D721Med (cell line): ENCODE data around the gene LIMS2.

Experiments
- DNase-seq: peaks from one replicate; pipeline ENCODE4 v3.0.0; 2011; ENCODE audit warnings: low spot score; ENCODE audit not compliant: insufficient read length
- FAIRE-seq: peaks from 2 replicates; lab custom pipeline; 2011; peaks lifted over from hg19 to GRCh38; lab: Jason Lieb, UNC
- CTCF ChIP-seq: IDR thresholded peaks from 2 replicates; pipeline ENCODE4 v1.5.1; 2012; ENCODE audit warnings: mild to moderate bottlenecking, control low read depth; ENCODE audit not compliant: insufficient read depth; ENCODE audit errors: missing control alignments

Gene LIMS2

DNA sequence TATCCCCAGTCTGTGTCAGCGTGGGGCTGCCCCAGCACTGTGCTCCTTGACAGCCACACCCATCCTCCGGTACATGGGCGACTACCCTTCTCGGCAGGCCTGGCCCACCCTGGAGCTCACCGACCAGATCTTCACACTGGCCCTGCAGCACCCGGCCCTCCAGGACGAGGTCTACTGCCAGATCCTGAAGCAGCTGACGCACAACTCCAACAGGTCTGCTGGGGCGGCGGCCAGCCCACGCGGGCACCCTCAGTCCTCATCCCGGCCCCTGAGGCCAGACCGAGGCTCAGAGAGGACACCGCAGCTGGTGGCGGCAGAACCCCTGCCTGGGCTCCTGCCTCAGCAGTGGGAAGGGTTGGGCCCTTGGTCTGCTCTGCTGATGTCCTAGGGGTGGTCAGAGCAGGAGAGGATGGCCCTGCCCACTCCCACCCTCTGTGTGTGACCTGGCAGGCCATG lies 43.8 kb downstream of the LIMS2 start:
- DNase-seq, result no peak
- no peak for FAIRE-seq
- no peak for TF ChIP-seq CTCF

GRCh38 chr2:127630864-127631540 lies 44.3 kb downstream of the LIMS2 start:
- FAIRE-seq (no peak), DNase-seq (no peak)
- TF ChIP-seq CTCF, result no peak

GRCh38 chr2:127630096-127630863 lies 45.0 kb downstream of the LIMS2 start:
- FAIRE-seq (no peak), DNase-seq (no peak)
- no peak for TF ChIP-seq CTCF

- no peak for DNase-seq
- no peak for TF ChIP-seq CTCF
- no peak for FAIRE-seq
Observed at GRCh38 chr2:127629637-127630036, 45.7 kb downstream of the LIMS2 start.

DNA sequence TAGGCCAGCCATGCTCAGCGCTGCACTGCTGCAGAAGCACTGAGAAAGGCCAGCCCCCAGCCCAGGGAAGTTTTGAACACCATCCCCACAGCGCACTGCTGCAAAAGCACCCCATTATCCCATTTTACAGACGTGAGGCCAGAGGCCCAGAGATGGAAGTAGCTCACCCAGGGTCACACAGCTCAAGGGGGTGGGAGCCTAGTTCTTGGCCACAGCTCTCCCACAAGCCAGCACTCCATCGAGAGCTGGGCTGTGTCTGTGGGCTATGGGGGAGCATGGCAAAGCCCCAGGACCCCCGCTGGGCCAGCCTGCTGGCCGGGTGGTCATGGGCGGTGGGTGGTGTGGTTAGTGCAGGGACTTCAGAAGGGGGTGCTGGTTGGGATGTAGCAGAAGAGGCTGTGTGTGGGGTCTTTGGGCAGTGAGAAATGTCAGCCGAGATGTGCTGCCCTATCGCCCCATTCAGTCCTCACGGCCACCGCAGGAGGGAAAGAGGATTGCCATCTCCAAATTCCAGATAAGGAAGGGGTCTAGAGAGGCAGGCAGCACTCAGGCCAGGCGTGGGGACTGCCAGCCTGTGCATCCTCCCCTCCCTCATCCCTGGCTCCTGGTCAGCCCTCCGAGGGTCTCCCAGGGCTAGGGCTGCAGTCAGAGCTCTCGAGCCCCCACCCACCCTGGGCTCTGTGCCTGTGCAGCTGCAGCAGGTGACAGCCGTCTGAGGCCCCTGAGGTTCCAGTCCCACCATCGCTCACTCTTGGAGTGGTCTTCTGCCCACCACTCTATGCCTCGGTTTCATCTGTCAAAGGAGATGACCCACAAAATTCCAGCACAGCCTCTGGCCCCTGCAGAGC lies 46.3 kb downstream of the LIMS2 start:
- DNase-seq, result no peak
- no peak for FAIRE-seq
- TF ChIP-seq CTCF, result no peak

DNA sequence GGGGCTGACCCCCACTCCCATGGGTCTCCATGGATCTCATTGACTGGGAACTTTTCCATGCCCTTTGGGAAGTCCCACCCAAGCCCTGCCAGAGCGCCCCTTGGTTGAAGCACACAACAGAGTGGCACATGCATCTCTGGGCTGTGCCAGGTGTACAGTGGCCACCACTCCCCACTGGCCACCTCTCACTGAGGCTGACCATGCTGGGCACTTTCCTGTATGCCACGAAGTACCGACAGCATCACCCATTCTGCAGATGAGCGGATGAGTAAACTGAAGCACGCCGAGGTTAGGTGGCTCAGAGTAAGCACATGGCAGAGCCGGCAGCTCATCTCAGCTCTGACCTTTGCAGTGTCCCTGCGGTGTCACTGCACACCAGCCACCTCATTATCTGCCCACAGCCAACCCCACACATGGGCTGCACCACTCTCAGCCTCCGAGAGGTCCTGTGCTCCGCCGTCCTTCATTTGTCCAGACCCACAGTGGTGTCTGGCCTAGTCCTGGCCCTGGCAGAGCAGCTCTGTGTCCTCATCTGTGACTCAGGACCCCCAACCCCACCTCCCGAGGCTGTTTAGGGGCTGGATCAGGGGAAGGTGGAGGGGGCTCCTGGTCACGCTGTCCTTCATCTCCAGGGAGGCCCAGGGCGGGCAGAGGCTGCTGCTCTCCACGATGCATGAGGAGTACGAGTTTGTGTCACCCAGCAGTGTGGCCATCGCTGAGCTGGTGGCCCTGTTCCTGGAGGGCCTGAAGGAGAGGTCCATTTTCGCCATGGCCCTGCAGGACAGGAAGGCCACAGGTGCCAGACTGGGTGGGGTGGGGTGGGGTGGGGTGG lies 47.4 kb downstream of the LIMS2 start:
- no peak for FAIRE-seq
- no peak for TF ChIP-seq CTCF
- DNase-seq, result no peak
